Hypothalamus (tissue), 51 donors: ENCODE data around the gene PIH1D2.
A peak's percentile ranks its signal among the peaks of the same experiment; 100 is the strongest.
"Not testable (repeated sequence)": the region's sequence is repeated elsewhere in the genome, so short reads cannot be mapped to it uniquely, and the experiment has no call there.

ENCODE experiments used
- DNase-seq, 51 donors: peaks; one replicate each; lab custom pipeline; 2025; lab: John Stamatoyannopoulos, UW

PIH1D2 gene

DNA sequence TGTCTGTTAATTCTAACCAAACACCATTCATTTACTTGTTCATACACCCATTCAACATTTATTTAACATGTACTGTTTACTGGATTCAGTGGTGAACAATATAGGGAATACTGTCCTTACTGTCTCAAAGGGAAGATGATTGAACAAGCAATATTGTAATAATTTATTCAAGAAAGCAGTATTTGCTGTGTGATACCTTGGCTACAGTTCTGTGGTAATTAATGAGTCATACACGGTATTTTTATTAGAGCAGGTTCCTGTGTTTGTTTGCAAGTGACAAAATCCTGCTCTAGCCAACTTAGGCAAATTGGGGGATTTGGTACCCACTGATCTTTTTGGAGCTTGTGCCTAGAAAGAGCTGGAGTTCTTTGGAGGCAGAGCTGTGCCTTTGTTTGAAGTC lies 15.7 kb downstream of the PIH1D2 start:
- DNase-seq: no peak

DNA sequence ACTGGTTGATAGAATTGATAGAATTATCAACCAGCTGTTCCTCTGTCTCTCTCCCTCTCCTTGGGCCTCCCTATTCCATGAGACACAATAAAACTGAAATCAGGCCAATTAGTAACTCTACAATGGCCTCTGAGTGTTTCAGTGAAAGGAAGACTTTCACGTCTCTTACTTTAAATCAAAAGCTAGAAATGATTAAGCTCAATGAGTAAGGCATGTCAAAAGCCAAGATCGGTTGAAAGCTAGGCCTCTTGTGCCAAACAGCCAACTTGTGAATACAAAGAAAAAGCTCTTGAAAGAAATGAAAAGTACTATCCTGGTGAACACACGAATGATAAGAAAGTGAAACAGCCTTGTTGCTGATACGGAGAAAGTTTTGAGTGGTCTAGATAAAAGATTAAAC lies 16.6 kb downstream of the PIH1D2 start:
- no peak for DNase-seq

DNA sequence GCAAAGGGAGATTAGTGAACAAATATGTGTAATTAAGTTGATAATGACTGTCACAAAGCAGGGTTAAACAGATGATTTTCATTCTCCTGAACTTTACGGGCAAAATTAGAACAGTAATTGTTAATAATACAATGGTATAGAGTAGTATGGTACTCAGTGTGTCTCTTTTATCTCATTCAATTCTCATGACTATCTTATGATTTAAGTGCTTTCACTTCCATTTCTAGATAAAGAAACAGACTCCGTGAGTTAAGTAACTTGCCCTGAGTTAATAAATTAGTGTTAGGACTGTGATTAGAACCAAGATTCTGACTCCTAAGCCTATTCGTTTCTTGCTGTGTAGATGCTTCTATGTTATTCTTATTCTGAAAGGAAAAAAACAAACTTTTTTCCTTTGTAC lies 22.0 kb downstream of the PIH1D2 start:
- no peak for DNase-seq

DNA sequence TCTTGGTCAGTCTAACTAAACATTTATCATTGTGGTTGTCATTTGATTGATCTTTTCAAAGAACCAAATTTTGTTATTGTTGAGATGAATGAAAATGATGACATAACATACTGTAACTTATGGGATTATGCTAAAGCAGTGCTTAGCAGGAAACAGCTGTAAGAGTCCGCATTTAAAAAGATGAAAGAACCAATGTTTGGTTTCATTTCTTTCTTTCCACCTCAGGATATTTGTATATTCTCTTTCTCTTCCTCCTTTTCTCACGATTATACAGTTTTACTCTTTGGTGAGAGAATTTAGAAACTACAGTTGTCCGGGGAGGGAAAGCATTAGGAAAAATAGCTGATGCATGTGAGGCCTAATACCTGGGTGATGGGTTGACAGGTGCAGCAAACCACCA lies 23.1 kb downstream of the PIH1D2 start:
- DNase-seq: no peak

DNA sequence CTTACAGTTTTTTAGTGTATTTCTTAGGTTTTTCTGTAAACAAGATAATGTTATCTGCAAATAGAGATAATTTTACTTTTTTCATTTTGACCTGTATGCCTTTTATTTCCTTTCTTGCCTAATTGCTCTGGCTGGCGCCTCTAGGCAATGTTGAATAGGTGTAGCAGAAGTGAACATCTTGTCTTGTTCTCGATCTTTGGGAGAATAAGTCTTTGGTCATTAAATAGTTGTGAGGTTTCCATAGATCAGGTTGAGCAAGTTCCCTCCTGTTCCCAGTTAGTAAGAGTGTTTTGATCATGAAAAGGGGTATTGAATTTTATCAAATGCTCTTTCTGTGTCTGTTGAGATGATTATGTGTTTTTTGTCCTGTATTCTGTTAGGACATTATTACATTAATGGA lies 24.0 kb downstream of the PIH1D2 start:
- DNase-seq: no peak

DNA sequence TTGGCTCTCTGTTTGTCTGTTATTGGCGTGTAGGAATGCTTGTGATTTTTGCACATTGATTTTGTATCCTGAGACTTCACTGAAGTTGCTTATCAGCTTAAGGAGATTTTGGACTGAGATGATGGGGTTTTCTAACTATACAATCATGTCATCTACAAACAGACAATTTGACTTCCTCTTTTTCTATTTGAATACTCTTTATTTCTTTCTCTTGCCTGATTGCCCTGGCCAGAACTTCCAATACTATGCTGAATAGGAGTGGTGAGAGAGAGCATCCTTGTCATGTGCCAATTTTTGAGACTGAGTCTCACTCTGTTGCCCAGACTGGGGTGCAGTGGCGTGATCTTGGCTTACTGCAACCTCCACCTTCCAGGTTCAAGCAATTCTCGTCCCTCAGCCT lies 25.6 kb downstream of the PIH1D2 start:
- not testable (repeated sequence) for DNase-seq

DNA sequence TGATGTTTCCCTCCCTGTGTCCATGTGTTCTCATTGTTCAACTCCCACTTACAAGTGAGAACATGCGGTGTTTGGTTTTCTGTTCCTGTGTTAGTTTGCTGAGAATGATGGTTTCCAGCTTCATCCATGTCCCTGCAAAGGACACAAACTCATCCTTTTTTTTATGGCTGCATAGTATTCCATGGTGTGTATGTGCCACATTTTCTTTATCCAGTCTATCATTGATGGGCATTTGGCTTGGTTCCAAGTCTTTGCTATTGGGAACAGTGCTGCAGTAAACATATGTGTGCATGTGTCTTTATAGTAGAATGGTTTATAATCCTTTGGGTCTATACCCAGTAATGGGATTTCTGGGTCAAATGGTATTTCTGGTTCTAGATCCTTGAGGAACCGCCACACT lies 27.2 kb downstream of the PIH1D2 start:
- DNase-seq: not testable (repeated sequence)

DNA sequence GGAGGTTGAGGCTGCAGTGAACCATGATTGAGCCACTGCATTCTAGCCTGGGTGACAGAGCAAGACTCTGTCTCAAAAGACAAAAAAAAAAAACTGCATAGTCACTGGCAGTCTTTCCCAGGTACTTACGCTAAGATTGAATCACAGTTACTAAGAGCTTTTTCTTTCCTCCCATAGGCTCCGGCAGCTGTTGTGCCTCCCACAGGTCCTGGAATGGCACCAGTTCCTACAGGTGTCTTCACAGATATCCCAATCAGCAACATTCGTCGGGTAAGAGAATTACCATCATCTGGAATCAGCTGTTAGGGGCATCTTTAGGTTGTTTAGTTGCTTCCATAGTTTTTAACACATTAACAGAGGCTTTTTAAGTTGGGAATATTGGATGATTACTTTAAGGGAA lies 28.9 kb downstream of the PIH1D2 start:
- DNase-seq: no peak

DNA sequence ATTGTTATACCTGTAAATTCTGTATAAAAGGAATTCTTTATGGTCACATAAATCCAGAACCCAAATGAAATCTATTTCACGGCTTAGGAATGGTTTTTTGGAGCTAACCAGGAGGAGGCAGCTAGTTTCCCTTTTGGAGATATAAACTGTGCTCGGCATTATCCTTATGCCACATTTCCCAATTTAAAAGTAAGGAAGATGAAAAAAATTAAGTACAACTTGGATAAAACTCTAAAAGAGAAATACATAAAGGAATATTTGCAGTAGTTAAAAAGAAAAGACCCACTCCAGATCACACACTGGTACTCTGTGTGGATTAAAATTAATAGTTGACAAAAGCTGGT lies 30.9 kb downstream of the PIH1D2 start:
- DNase-seq: no peak

DNA sequence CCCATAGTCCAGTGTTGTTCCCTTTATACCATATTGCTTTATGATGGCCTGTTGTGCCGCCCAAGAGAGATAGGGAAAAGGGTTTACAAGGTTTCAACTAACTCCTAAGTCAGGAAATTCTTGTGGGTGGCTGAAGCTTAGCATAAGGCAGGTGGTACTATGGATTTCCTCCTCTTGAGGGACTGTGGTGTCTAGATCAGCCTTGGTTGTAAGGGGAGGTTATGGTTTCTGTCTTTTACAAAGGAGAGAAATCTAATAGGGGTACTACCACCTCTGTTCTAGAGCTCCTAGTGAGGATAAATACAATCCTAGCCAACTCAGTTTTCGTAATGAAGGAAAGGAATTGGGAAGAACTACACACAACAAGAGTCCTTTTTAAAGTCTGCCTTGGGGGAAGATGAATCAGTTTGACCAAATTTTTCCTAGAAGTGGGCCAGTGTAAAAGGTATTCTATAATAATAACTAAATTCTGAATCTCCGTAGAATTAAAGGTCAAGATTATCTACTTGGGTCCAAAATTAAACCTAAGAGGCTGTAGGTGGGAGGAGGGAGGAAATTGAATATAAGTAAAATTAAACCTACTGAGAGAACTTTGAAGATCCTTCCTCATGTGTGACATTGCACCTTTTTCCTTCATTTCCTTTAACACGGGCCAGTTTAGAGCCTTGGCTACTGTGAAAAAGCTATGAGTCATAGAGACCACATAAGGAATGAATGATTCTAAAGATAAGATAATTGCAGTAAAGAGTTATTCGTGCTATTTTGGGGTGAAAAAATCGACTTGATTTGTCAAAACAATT lies 31.5 kb downstream of the PIH1D2 start:
- no peak for DNase-seq

DNA sequence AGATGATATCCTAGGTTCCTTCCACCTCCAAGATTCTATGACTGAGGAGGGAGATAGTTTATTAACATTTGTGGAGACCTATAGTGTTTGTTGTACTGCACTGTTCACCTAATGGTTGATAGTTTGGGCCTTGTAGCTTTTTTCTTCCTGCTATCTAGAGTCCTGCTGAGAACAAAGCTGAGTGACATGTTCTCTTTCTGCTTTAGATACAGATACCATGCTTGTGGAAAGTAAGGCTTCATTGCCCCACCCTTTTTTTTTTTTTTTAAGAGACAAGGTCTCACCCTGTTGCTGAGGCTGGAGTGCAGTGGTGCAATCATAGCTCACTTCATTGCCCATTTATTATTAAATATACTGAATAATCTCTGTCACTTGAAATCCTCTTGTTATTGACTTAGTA lies 36.3 kb downstream of the PIH1D2 start:
- no peak for DNase-seq

DNA sequence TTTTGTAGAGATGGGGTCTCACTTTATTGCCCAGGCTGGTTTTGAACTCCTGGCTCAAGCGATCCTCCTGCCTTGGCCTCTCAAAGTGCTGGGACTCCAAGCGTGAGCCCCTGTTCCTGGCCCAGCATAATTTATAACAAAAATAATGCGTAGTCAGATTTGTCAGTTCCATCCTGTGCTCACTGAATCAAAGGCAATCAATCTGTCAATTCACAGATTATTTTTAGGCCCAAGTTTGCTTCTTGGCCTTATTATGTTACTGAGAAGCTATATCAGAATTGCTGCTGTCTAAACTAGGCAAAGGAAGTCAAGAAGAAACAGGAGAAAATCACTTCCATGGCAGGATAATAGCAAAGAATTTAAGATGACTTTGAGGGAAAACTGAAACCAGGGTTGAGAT lies 39.9 kb downstream of the PIH1D2 start:
- no peak for DNase-seq

DNA sequence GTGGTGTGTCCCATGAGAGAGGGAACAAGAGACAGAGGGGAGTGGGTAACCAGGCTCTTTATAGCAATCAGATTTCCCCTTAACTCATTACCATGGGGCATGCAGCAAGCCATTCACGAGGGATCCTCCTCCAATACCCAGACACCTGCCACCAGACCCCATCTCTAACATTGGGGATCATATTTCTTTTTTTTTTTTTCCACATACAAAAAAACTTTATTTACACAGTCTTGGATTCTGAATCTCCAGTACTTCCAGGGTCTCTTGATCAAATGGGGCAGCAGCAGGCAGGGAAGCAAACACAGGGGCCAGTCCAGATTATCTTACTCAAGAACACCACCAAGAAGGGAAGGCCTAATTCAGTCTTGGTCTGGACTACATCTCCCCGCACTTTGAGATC lies 44.4 kb downstream of the PIH1D2 start:
- no peak for DNase-seq

DNA sequence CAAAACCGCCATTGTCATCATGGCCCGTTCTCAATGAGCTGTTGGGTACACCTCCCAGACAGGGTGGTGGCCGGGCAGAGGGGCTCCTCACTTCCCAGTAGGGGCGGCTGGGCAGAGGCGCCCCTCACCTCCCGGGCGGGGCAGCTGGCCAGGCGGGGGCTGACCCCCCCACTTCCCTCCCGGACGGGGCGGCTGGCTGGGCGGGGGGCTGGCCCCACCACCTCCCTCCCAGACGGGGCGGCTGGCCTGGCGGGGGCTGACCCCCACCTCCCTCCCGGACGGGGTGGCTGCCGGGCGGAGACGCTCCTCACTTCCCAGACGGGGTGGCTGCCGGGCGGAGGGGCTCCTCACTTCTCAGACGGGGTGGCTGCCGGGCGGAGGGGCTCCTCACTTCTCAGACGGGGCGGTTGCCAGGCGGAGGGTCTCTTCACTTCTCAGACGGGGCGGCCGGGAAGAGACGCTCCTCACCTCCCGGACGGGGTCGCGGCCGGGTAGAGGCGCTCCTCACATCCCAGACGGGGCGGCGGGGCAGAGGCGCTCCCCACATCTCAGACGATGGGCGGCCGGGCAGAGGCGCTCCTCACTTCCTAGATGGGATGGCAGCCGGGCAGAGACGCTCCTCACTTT lies 46.9 kb downstream of the PIH1D2 start:
- DNase-seq: not testable (repeated sequence)

DNA sequence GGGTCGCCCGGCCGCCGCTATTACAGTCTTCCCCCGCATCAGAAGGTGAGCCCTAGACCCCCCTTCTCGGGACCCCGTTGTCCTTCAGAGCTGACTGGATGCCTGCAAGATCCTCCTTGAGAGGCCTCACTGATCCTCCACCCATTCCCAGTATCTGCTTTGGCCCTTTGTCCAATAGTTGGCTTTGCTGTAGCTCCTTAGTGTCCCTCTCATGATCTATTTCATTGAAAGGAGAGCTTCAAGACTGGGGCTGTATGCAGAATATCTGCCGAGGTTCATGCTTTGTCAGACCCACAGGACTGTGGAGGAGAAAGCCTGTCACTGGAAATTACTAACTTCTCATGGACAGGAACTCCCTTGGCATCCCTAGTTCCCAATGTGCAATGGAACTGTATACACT lies 48.1 kb downstream of the PIH1D2 start:
- DNase-seq: peak in 3 of 51 donors; percentile 18 to 37 (median 30)

DNA sequence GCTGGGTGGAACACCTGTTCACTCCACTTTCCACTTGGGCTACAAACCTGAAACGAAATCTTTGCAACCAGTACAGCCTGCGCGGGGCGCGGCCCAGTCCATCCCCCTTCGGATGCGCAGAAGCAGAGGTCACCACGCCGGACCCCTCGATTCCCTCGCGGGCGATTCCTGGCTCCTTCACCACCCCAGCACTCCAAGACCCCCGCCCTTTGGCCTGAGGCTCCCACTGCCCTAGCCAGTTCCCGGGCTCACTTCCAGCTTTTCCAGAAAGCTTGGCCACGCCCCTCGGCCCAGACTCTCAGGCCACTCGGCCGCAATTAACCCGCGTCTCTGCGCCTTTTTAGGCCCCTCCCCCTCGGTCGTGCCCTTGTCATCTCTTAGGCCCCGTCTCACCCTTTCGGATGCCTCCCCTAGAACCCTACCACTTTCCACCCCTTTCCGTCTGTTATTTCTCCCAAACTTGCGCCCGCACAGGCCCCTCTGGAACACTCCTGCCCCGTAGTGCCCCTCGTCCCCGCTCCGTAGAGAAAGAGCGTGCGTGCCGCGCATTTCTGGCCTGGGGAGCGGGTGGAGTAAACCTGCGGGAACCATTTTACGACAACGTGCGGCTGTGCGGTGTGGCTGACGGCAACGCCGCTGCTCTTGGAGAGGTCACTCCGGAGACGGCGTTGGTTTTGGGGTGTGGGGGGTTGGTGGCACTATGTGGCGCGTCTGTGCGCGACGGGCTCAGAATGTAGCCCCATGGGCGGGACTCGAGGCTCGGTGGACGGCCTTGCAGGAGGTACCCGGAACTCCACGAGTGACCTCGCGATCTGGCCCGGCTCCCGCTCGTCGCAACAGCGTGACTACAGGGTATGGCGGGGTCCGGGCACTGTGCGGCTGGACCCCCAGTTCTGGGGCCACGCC lies 48.8 kb downstream of the PIH1D2 start, which contains the start of gene DLAT:
TSS of gene DLAT (plus strand) at position 636 of the 906 bp plus-strand sequence. CDS start at position 701, 65 bp downstream.
- DNase-seq: peak; percentile 36 to 90 (median 77)

DNA sequence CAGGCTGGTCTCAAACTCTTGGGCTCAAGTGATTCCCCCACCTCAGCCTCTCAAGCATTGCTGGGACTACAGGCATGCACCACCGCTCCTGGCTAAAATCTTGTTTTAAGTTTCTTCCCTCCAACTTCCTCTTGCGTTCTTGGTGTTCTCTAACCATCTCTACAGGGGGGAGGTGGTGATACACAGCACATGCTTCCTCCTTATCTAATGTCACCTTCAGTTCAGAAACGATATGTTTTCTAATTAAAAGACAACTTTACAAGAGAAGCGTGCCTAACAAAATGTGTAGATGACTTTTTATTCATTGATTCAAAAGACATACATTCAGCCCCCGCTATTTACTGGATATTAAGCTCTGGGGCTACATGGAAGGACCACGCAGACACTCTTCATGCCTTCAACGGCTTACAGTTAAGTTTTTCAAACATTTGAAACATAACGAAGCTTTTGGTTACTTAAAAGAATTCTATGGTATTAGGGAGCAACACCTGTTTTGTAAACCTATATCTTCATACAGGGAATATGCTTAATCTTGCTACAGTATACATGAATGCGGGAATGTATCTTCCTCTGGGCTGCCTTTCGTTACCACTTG lies 49.5 kb downstream of the PIH1D2 start:
- peak in 1 of 51 donors; percentile 44 for DNase-seq

DNA sequence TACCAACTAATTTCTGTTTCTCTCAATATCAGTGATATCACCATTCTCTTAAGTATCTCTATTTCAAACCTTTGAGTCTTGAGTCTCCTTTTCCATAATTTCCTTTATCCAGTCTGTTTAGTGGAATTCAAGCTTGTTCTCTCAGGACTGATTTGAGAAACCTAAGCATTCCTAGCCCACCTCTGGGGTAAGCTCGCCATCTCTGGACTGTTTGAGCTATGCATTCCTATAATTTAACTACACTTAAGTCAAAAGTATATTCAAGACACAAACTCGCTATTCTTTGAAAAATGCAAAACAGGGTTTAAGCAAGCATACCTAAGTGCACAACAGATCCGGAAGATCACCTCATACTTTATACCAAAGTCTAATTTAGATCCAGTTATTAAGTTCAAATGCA lies 50.7 kb downstream of the PIH1D2 start:
- DNase-seq: no peak

DNA sequence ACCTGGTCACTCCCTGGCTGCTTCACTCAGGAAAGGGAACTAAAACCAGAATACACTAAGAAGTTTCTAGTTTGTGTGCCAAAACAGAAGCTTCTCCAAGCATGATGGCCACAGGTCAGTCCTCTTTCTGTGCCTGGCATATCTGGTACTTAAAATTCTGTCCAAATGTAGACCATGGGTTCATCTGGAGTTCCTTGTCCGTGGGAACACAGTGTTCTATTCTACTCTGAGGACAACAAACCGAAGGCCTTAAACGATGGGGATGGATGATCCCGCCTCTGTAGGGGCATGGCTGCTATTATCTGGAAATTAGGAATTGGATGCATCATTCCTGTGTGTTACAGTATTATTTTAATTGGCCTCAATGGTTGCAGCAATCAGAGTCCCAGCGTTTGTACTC lies 54.8 kb downstream of the PIH1D2 start:
- no peak for DNase-seq
